Activated T-helper 17 cell treated with anti-CD3 and anti-CD28 coated beads, Interleukin-2, amount 50 U/mL, for 72 hours (primary cell): ENCODE data around the gene TFCP2. TPM values are rescaled to one million over a fixed set of nuclear protein-coding genes. Genes with fewer than 3 reads are reported as not detected.

ENCODE experiments used
- ATAC-seq: fragments of 150-1000 bp; cut with Tn5 transposase; replicated peaks from 2 replicates; pipeline ENCODE4 v1.10.0; 2021; ENCODE audit warnings: mild to moderate bottlenecking, moderate library complexity
- H3K27ac Mint-ChIP-seq: one replicate; pipeline ENCODE4 v1.8.0; 2022; ENCODE audit warnings: mixed read lengths
- H3K27me3 Mint-ChIP-seq: one replicate; pipeline ENCODE4 v1.8.0; 2022; ENCODE audit warnings: mixed read lengths
- H3K36me3 Mint-ChIP-seq: one replicate; pipeline ENCODE4 v1.8.0; 2022; ENCODE audit warnings: low read depth, mild to moderate bottlenecking, mixed read lengths
- H3K4me1 Mint-ChIP-seq: one replicate; pipeline ENCODE4 v1.8.0; 2022; ENCODE audit warnings: mixed read lengths
- H3K4me3 Mint-ChIP-seq: one replicate; pipeline ENCODE4 v1.8.0; 2022; ENCODE audit warnings: mild to moderate bottlenecking, mixed read lengths
- H3K9me3 Mint-ChIP-seq: one replicate; pipeline ENCODE4 v1.8.0; 2022; ENCODE audit warnings: mixed read lengths
- total RNA-seq, 2 donors: library from RNA; stranded (reverse); gene quantifications; one replicate each; pipeline ENCODE4 v1.2.3, GENCODE V29; 2022

Gene TFCP2
- total RNA-seq, 2 donors from 2014 or later, result 30.4 to 30.7 TPM

DNA sequence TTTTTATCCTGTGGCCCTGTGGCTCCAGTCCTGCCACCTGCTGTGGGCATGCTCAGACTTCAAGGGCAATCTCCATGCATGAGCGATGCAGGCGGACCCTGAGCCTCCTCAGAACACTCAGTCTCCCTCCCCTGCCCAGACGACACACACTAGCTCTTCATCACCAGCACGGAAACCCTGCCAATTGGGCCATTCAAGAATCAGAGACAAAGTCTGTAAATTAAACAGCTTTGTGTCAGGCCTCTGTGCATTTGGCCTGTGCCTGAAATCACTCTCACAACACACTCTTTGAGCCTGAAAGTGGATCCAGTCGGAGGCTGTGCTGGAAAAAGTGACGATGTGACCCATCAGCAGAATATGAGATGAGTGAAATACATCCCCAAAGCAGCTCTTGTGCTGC lies 32.4 kb upstream of the TFCP2 start:
- Mint-ChIP-seq H3K27me3 (no peaks in the 10 kb centered on the region), H3K27ac (no peak overlapping the region), H3K4me3 (no peak overlapping the region), H3K36me3 (no peaks in the 10 kb centered on the region), H3K4me1 (peaks cover 16% of the 10 kb centered on the region), H3K9me3 (no peaks in the 10 kb centered on the region)
- ATAC-seq, result no peak

- peak overlapping the region; percentile 43 for H3K4me3 Mint-ChIP-seq
- H3K27me3 Mint-ChIP-seq, result no peaks in the 10 kb centered on the region
- peak overlapping the region; percentile 84 for H3K27ac Mint-ChIP-seq
- no peaks in the 10 kb centered on the region for H3K36me3 Mint-ChIP-seq
- H3K9me3 Mint-ChIP-seq, result no peaks in the 10 kb centered on the region
- peak; percentile 94 for ATAC-seq
- peaks cover 16% of the 10 kb centered on the region for H3K4me1 Mint-ChIP-seq
Observed at GRCh38 chr12:51202718-51203117, 29.8 kb upstream of the TFCP2 start.

- H3K36me3 Mint-ChIP-seq, result no peaks in the 10 kb centered on the region
- H3K4me3 Mint-ChIP-seq, result no peak overlapping the region
- peaks cover 16% of the 10 kb centered on the region for H3K4me1 Mint-ChIP-seq
- no peaks in the 10 kb centered on the region for H3K9me3 Mint-ChIP-seq
- no peak for ATAC-seq
- H3K27ac Mint-ChIP-seq, result peak overlapping the region; percentile 50
- no peaks in the 10 kb centered on the region for H3K27me3 Mint-ChIP-seq
Observed at GRCh38 chr12:51200806-51201205, 27.9 kb upstream of the TFCP2 start.

GRCh38 chr12:51200156-51200555 lies 27.2 kb upstream of the TFCP2 start:
- Mint-ChIP-seq H3K4me1 (peaks cover 16% of the 10 kb centered on the region), H3K27ac (no peak overlapping the region), H3K9me3 (no peaks in the 10 kb centered on the region), H3K36me3 (no peaks in the 10 kb centered on the region), H3K4me3 (no peak overlapping the region), H3K27me3 (no peaks in the 10 kb centered on the region)
- no peak for ATAC-seq

GRCh38 chr12:51199366-51199945 lies 26.5 kb upstream of the TFCP2 start:
- peaks cover 16% of the 10 kb centered on the region for H3K4me1 Mint-ChIP-seq
- H3K9me3 Mint-ChIP-seq, result no peaks in the 10 kb centered on the region
- no peaks in the 10 kb centered on the region for H3K36me3 Mint-ChIP-seq
- H3K4me3 Mint-ChIP-seq, result no peak overlapping the region
- no peak for ATAC-seq
- no peak overlapping the region for H3K27ac Mint-ChIP-seq
- H3K27me3 Mint-ChIP-seq, result no peaks in the 10 kb centered on the region

- no peaks in the 10 kb centered on the region for H3K9me3 Mint-ChIP-seq
- H3K36me3 Mint-ChIP-seq, result no peaks in the 10 kb centered on the region
- peak overlapping the region; percentile 36 for H3K27ac Mint-ChIP-seq
- H3K4me3 Mint-ChIP-seq, result no peak overlapping the region
- no peaks in the 10 kb centered on the region for H3K27me3 Mint-ChIP-seq
- no peak for ATAC-seq
- H3K4me1 Mint-ChIP-seq, result peaks cover 15% of the 10 kb centered on the region
Observed at GRCh38 chr12:51198568-51199365, 25.8 kb upstream of the TFCP2 start.

DNA sequence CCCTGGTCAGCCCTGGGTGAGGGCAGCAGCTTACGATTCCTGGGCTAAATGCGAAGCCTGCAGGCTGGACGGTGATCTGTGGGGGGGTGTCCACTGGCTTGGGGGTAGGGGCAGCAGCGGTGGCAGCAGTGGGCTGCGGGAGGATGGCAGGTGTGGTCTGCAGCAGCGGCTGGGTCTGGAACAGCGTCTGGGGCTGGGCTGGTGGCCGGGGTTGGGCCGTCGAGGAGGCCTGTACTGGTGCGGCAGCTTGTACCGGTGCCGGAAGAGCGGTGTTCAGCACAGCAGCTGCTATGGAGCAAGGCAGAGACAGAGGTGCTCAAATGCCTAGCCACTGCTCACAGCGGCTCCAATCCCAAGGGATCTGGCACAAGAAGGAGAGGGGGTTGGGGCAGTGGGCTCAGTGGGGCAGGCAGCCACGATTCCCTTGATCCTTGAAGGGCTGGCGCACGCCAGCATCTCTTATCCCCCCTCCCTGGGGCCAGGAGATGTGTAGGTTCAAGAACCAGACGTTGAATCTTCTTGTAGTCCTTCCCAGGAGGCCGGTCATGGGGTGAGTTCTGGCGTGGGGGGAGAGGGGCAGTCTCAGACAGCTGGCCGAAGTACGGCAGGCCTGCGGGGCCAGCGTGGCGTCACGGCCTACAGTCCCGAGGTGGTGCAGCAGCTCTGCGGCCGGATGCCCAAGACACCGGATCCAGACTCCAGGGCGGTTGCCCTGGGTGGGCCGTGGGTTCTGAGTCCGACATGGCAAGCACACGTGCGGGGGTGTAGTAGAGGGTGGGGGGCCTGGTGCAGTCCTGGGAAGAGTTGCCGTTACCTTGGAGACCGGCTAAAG lies 25.0 kb upstream of the TFCP2 start:
- no peak for ATAC-seq
- Mint-ChIP-seq H3K36me3 (no peaks in the 10 kb centered on the region), H3K27me3 (no peaks in the 10 kb centered on the region), H3K9me3 (no peaks in the 10 kb centered on the region), H3K27ac (peak overlapping the region; percentile 36), H3K4me3 (no peak overlapping the region), H3K4me1 (peaks cover 7% of the 10 kb centered on the region)

DNA sequence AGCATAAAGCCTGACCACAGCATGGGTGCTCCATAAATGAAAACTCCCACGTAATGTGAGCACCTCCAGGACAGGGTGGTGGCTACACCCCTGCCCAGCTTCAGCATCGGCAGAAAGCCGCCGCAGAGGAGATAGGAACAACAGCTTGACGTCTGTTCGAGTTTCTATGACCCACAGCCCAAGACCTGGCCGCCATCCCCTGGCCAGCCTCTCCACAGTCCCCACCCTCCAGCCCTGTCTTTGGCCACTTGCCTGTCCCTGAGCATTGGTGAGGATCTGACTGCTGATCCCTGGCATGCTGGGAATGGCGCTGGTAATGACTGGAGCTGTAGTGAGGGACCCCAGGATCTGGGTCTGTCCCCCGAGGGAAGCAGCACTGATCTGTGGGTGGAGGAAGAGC lies 23.6 kb upstream of the TFCP2 start:
- Mint-ChIP-seq H3K9me3 (no peaks in the 10 kb centered on the region), H3K27ac (no peak overlapping the region), H3K4me1 (peaks cover 4% of the 10 kb centered on the region), H3K27me3 (no peaks in the 10 kb centered on the region), H3K36me3 (no peaks in the 10 kb centered on the region), H3K4me3 (no peak overlapping the region)
- no peak for ATAC-seq

DNA sequence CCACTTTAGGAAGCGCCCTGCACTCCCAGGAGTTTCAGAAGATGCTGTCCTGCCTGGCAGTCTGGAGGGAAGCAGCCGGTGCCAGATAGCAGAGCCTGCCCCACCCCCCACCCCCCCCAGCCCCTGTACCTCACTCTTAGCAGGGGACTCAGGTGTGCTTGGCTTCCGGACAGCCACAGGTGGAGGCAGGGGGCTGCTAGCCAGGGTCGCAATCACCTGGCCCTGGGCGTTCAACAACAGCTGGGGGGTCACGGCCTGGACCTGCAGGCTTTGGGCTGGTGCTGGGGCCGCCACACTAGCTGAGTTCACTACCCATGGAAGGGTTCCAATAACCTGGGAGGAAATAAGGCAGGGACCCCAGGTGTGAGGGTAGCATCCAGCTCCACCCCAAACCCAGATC lies 22.9 kb upstream of the TFCP2 start:
- H3K9me3 Mint-ChIP-seq, result no peaks in the 10 kb centered on the region
- no peak overlapping the region for H3K4me3 Mint-ChIP-seq
- ATAC-seq, result no peak
- no peaks in the 10 kb centered on the region for H3K36me3 Mint-ChIP-seq
- peaks cover under 1% of the 10 kb centered on the region for H3K4me1 Mint-ChIP-seq
- H3K27ac Mint-ChIP-seq, result no peak overlapping the region
- H3K27me3 Mint-ChIP-seq, result no peaks in the 10 kb centered on the region

GRCh38 chr12:51192284-51192671 lies 19.3 kb upstream of the TFCP2 start:
- H3K4me1 Mint-ChIP-seq, result no peaks in the 10 kb centered on the region

GRCh38 chr12:51191516-51192283 lies 18.8 kb upstream of the TFCP2 start:
- Mint-ChIP-seq H3K27me3 (no peaks in the 10 kb centered on the region), H3K36me3 (no peaks in the 10 kb centered on the region)

More at GRCh38 chr12:51192284-51192671, 19.3 kb upstream of the TFCP2 start:
- Mint-ChIP-seq H3K9me3 (no peaks in the 10 kb centered on the region), H3K27ac (no peak overlapping the region), H3K36me3 (no peaks in the 10 kb centered on the region), H3K4me3 (no peak overlapping the region), H3K27me3 (no peaks in the 10 kb centered on the region)
- no peak for ATAC-seq

GRCh38 chr12:51190820-51191219 lies 17.9 kb upstream of the TFCP2 start:
- H3K9me3 Mint-ChIP-seq, result no peaks in the 10 kb centered on the region
- H3K4me1 Mint-ChIP-seq, result no peaks in the 10 kb centered on the region
- H3K27ac Mint-ChIP-seq, result no peak overlapping the region
- H3K27me3 Mint-ChIP-seq, result no peaks in the 10 kb centered on the region
- H3K36me3 Mint-ChIP-seq, result no peaks in the 10 kb centered on the region
- no peak overlapping the region for H3K4me3 Mint-ChIP-seq
- no peak for ATAC-seq

More at GRCh38 chr12:51191516-51192283, 18.8 kb upstream of the TFCP2 start:
- no peak overlapping the region for H3K4me3 Mint-ChIP-seq
- ATAC-seq, result no peak
- H3K9me3 Mint-ChIP-seq, result no peaks in the 10 kb centered on the region
- H3K4me1 Mint-ChIP-seq, result no peaks in the 10 kb centered on the region
- H3K27ac Mint-ChIP-seq, result no peak overlapping the region

DNA sequence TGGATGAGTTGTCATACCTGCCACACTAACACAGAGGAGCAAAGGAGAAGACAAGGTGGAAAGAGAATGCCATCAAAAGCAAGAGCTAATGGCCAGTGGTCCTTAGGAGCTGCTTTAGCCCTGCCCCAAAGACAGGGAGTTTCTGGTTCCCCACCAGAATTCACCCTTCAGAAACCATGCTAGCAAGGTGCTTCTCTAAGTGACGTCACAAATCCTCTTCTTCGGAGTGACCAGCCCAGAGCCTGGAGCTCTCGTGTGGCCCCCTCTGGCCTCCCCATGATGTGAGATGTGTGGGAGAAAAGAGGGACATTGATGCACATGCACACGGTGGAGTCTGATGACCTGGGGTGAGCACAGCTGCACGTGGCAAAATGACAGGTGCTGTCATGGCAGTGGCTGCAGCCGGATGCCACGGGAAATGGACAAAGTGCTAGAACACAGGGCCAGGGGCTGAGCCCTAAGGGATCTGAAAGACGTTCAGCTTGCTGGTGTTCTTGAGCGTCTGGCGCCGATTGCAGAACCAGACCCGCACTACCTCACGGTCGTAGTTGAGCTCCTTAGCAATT lies 16.9 kb upstream of the TFCP2 start:
- H3K27me3 Mint-ChIP-seq, result no peaks in the 10 kb centered on the region
- no peaks in the 10 kb centered on the region for H3K36me3 Mint-ChIP-seq
- no peaks in the 10 kb centered on the region for H3K4me1 Mint-ChIP-seq
- no peak for ATAC-seq
- H3K9me3 Mint-ChIP-seq, result no peaks in the 10 kb centered on the region
- H3K4me3 Mint-ChIP-seq, result no peak overlapping the region
- no peak overlapping the region for H3K27ac Mint-ChIP-seq
